ENCODE measurements around the gene HES6. TPM values are rescaled to one million over a fixed set of nuclear protein-coding genes. Genes with fewer than 3 reads are reported as not detected.

The HES6 gene
- total and polyA plus RNA-seq, 2 experiments from 2014 or later: 38.8 to 76.3 TPM

DNA sequence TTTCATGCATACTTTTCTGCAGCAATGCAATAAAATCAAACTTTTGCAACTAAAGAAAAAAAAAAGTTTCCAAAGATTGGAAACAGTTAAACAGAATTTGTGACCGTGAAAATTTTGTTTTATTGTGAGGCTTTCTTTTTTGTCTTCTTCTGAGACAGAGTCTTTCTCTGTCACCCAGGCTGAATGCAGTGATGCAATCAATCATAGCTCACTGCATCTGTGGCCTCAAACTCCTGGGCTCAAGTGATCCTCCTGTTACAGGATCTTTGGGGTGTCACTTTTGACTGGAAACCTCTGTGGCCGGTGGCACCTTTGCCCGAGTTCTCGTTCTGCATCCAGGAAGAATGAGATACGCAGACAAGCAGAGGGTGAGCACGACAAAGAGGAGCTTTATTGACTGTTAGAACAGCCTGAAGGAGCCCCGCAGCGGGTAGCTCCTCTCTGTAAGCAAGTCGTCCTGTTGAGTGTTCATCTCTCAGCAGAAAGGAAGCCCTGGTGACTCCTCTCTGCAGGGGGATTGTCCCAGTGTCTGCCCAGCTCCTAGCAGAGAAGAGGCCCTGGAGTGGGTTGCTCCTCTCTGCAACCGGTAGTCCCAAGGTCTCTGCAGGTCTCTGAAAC, 19.5 kb downstream of the HES6 start:
- H3K4me2 ChIP-seq: no peak overlapping the region
- DNase-seq (ENCODE audit: low spot score): no peak
- ATAC-seq: no peak
- H3K27ac ChIP-seq (ENCODE audit: low read depth): no peak overlapping the region
- no peak overlapping the region; the same call in 1 of the 2 replicates for H2AFZ ChIP-seq
- H4K20me1 ChIP-seq (replicated peaks; ENCODE audit: insufficient read depth): no peaks in the 10 kb centered on the region
- H3F3A ChIP-seq (replicated peaks; ENCODE audit: low read depth): no peaks in the 10 kb centered on the region
- no peak for TF ChIP-seq JUNB (IDR thresholded peaks at IDR 0.05; ENCODE audit: unreplicated experiment)
- no peak for TF ChIP-seq NANOG (IDR thresholded peaks at IDR 0.05; ENCODE audit: borderline replicate concordance)
- TF ChIP-seq ZNF114 (CRISPR knock-in tag; IDR thresholded peaks at IDR 0.05): no peak
- no peak for TF ChIP-seq POLR2AphosphoS5 (IDR thresholded peaks at IDR 0.05; ENCODE audit: low read depth)
- no peaks in the 10 kb centered on the region for H3K27me3 ChIP-seq (ENCODE audit: insufficient read depth)
- no peaks in the 10 kb centered on the region for H3K4me1 ChIP-seq (ENCODE audit: insufficient read depth)
- H3K27me3 Mint-ChIP-seq (ENCODE audit: insufficient read depth, low read depth, poor library complexity): peaks cover 6% of the 10 kb centered on the region
- no peaks in the 10 kb centered on the region for H3K36me3 ChIP-seq (ENCODE audit: insufficient read depth)
- H3K4me3 ChIP-seq: no peak overlapping the region
- H3K27ac Mint-ChIP-seq: no peak overlapping the region
- H3K9me2 ChIP-seq (ENCODE audit: insufficient read depth): no peaks in the 10 kb centered on the region
- no peak overlapping the region for H3K4me3 Mint-ChIP-seq
- H3K9me3 Mint-ChIP-seq: no peaks in the 10 kb centered on the region
- no peaks in the 10 kb centered on the region for H3K79me2 ChIP-seq (replicated peaks; ENCODE audit: insufficient read depth)
- H3K4me1 Mint-ChIP-seq: peaks cover 4% of the 10 kb centered on the region
- H3K36me3 Mint-ChIP-seq (ENCODE audit: low read depth): no peaks in the 10 kb centered on the region; the same call in 2 of the 3 replicates

DNA sequence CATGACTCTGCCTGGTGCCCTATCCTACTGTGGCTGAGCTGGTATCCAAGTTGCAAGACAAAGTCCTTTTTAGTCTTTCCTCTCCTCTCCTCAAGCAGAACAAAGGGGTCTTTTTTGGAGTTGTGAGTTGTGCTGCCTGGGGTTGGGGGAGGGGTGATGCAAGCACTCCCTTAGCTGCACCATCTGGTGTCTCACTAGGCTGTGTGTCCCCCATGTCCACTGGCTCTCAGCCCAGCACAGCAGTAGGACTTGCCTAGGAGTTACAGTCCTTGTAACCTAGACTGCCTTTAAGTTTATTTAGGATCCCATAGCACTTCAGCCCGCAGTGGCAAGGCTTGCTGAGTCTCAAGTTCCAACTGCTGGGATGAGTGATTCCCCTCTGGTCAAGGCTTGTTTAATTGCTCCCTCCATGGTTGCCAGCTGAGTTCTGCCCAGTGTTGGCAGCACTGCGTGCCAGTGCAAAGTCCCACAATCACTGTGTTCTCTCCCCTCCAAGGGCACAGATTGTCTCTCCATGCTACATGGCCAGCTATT, 23.1 kb downstream of the HES6 start:
- no peaks in the 10 kb centered on the region for H3K9me2 ChIP-seq (ENCODE audit: insufficient read depth)
- no peak for DNase-seq (ENCODE audit: low spot score)
- H3F3A ChIP-seq (replicated peaks; ENCODE audit: low read depth): no peaks in the 10 kb centered on the region
- H3K4me3 Mint-ChIP-seq: no peak overlapping the region; the same call in 2 of the 3 replicates
- peak overlapping the region; percentile 32; the same call in 1 of the 2 replicates for H2AFZ ChIP-seq
- no peaks in the 10 kb centered on the region for H3K4me1 ChIP-seq (ENCODE audit: insufficient read depth)
- no peak overlapping the region for H3K27ac ChIP-seq (ENCODE audit: low read depth)
- H3K36me3 ChIP-seq (ENCODE audit: insufficient read depth): no peaks in the 10 kb centered on the region
- no peak overlapping the region for H3K27ac Mint-ChIP-seq
- no peaks in the 10 kb centered on the region for H3K9me3 Mint-ChIP-seq
- no peak for ATAC-seq
- H3K27me3 ChIP-seq (ENCODE audit: insufficient read depth): no peaks in the 10 kb centered on the region
- H3K4me2 ChIP-seq: no peak overlapping the region
- peaks cover 7% of the 10 kb centered on the region for H3K27me3 Mint-ChIP-seq (ENCODE audit: insufficient read depth, low read depth, poor library complexity)
- H3K4me1 Mint-ChIP-seq: peaks cover 4% of the 10 kb centered on the region
- H3K79me2 ChIP-seq (replicated peaks; ENCODE audit: insufficient read depth): no peaks in the 10 kb centered on the region
- H3K4me3 ChIP-seq: no peak overlapping the region
- no peaks in the 10 kb centered on the region for H3K36me3 Mint-ChIP-seq (ENCODE audit: low read depth)
- no peaks in the 10 kb centered on the region for H4K20me1 ChIP-seq (replicated peaks; ENCODE audit: insufficient read depth)
- TF ChIP-seq, protein P1, sequence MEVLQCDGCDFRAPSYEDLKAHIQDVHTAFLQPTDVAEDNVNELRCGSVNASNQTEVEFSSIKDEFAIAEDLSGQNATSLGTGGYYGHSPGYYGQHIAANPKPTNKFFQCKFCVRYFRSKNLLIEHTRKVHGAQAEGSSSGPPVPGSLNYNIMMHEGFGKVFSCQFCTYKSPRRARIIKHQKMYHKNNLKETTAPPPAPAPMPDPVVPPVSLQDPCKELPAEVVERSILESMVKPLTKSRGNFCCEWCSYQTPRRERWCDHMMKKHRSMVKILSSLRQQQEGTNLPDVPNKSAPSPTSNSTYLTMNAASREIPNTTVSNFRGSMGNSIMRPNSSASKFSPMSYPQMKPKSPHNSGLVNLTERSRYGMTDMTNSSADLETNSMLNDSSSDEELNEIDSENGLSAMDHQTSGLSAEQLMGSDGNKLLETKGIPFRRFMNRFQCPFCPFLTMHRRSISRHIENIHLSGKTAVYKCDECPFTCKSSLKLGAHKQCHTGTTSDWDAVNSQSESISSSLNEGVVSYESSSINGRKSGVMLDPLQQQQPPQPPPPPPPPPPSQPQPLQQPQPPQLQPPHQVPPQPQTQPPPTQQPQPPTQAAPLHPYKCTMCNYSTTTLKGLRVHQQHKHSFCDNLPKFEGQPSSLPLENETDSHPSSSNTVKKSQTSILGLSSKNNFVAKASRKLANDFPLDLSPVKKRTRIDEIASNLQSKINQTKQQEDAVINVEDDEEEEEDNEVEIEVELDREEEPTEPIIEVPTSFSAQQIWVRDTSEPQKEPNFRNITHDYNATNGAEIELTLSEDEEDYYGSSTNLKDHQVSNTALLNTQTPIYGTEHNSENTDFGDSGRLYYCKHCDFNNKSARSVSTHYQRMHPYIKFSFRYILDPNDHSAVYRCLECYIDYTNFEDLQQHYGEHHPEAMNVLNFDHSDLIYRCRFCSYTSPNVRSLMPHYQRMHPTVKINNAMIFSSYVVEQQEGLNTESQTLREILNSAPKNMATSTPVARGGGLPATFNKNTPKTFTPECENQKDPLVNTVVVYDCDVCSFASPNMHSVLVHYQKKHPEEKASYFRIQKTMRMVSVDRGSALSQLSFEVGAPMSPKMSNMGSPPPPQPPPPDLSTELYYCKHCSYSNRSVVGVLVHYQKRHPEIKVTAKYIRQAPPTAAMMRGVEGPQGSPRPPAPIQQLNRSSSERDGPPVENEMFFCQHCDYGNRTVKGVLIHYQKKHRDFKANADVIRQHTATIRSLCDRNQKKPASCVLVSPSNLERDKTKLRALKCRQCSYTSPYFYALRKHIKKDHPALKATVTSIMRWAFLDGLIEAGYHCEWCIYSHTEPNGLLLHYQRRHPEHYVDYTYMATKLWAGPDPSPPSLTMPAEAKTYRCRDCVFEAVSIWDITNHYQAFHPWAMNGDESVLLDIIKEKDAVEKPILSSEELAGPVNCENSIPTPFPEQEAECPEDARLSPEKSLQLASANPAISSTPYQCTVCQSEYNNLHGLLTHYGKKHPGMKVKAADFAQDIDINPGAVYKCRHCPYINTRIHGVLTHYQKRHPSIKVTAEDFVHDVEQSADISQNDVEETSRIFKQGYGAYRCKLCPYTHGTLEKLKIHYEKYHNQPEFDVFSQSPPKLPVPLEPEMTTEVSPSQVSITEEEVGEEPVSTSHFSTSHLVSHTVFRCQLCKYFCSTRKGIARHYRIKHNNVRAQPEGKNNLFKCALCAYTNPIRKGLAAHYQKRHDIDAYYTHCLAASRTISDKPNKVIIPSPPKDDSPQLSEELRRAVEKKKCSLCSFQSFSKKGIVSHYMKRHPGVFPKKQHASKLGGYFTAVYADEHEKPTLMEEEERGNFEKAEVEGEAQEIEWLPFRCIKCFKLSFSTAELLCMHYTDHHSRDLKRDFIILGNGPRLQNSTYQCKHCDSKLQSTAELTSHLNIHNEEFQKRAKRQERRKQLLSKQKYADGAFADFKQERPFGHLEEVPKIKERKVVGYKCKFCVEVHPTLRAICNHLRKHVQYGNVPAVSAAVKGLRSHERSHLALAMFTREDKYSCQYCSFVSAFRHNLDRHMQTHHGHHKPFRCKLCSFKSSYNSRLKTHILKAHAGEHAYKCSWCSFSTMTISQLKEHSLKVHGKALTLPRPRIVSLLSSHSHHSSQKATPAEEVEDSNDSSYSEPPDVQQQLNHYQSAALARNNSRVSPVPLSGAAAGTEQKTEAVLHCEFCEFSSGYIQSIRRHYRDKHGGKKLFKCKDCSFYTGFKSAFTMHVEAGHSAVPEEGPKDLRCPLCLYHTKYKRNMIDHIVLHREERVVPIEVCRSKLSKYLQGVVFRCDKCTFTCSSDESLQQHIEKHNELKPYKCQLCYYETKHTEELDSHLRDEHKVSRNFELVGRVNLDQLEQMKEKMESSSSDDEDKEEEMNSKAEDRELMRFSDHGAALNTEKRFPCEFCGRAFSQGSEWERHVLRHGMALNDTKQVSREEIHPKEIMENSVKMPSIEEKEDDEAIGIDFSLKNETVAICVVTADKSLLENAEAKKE (CRISPR knock-in tag; IDR thresholded peaks at IDR 0.05): no peak
- TF ChIP-seq CREB1 (CRISPR knock-in tag; IDR thresholded peaks at IDR 0.05; ENCODE audit: low read depth): no peak
- no peak for TF ChIP-seq JUNB (IDR thresholded peaks at IDR 0.05; ENCODE audit: unreplicated experiment)
- TF ChIP-seq ZNF114 (CRISPR knock-in tag; IDR thresholded peaks at IDR 0.05): no peak
- TF ChIP-seq, protein P2, sequence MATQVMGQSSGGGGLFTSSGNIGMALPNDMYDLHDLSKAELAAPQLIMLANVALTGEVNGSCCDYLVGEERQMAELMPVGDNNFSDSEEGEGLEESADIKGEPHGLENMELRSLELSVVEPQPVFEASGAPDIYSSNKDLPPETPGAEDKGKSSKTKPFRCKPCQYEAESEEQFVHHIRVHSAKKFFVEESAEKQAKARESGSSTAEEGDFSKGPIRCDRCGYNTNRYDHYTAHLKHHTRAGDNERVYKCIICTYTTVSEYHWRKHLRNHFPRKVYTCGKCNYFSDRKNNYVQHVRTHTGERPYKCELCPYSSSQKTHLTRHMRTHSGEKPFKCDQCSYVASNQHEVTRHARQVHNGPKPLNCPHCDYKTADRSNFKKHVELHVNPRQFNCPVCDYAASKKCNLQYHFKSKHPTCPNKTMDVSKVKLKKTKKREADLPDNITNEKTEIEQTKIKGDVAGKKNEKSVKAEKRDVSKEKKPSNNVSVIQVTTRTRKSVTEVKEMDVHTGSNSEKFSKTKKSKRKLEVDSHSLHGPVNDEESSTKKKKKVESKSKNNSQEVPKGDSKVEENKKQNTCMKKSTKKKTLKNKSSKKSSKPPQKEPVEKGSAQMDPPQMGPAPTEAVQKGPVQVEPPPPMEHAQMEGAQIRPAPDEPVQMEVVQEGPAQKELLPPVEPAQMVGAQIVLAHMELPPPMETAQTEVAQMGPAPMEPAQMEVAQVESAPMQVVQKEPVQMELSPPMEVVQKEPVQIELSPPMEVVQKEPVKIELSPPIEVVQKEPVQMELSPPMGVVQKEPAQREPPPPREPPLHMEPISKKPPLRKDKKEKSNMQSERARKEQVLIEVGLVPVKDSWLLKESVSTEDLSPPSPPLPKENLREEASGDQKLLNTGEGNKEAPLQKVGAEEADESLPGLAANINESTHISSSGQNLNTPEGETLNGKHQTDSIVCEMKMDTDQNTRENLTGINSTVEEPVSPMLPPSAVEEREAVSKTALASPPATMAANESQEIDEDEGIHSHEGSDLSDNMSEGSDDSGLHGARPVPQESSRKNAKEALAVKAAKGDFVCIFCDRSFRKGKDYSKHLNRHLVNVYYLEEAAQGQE (IDR thresholded peaks at IDR 0.05; ENCODE audit: unreplicated experiment): no peak
- no peak for TF ChIP-seq EZH2phosphoT487 (IDR thresholded peaks at IDR 0.05; ENCODE audit: unreplicated experiment)
- TF ChIP-seq, protein P3, sequence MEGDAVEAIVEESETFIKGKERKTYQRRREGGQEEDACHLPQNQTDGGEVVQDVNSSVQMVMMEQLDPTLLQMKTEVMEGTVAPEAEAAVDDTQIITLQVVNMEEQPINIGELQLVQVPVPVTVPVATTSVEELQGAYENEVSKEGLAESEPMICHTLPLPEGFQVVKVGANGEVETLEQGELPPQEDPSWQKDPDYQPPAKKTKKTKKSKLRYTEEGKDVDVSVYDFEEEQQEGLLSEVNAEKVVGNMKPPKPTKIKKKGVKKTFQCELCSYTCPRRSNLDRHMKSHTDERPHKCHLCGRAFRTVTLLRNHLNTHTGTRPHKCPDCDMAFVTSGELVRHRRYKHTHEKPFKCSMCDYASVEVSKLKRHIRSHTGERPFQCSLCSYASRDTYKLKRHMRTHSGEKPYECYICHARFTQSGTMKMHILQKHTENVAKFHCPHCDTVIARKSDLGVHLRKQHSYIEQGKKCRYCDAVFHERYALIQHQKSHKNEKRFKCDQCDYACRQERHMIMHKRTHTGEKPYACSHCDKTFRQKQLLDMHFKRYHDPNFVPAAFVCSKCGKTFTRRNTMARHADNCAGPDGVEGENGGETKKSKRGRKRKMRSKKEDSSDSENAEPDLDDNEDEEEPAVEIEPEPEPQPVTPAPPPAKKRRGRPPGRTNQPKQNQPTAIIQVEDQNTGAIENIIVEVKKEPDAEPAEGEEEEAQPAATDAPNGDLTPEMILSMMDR (conservative IDR thresholded peaks at IDR 0.05; ENCODE audit: low read depth in 2 of 2): no peak
- no peak for TF ChIP-seq POLR2AphosphoS5 (IDR thresholded peaks at IDR 0.05; ENCODE audit: low read depth)

Measured in GM23338 (cell line).